ENCODE measurements around the gene LRRIQ4.

DNA sequence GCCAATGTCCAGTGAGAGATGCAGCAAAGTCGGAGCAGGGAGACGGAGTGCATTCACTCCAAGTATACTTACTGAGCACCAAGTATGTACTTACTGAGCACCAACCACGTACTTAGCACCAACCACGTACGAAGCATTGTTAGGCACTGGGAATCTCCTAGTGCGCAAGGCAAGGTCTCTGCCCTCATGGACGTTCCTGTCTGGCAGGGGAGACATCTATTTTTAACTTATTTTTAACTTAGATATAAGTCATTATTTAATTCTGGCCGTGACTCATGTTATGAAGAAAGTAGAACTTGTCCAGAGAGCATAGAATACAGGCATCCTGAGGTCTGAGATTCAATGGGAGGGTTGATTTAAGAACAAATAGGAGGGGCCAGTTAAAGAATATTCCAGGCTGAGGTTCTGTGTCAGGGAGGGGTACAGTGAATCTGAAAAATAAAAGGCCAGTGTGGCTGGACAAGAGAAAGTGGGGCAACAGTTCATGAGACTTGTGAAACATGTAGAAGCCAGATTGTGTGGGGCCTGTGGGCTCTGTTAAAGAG, 66.4 kb downstream of the LRRIQ4 start:
- TF ChIP-seq, protein P1, sequence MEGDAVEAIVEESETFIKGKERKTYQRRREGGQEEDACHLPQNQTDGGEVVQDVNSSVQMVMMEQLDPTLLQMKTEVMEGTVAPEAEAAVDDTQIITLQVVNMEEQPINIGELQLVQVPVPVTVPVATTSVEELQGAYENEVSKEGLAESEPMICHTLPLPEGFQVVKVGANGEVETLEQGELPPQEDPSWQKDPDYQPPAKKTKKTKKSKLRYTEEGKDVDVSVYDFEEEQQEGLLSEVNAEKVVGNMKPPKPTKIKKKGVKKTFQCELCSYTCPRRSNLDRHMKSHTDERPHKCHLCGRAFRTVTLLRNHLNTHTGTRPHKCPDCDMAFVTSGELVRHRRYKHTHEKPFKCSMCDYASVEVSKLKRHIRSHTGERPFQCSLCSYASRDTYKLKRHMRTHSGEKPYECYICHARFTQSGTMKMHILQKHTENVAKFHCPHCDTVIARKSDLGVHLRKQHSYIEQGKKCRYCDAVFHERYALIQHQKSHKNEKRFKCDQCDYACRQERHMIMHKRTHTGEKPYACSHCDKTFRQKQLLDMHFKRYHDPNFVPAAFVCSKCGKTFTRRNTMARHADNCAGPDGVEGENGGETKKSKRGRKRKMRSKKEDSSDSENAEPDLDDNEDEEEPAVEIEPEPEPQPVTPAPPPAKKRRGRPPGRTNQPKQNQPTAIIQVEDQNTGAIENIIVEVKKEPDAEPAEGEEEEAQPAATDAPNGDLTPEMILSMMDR (conservative IDR thresholded peaks at IDR 0.05 in 1 of 2, IDR thresholded peaks at IDR 0.05 in 1 of 2; ENCODE audit: extremely low read depth in 1 of 2, insufficient read depth in 1 of 2, low read depth in 1 of 2, low read length in 2 of 2), result no peak
- TF ChIP-seq EZH2 (IDR thresholded peaks at IDR 0.05; ENCODE audit: borderline replicate concordance, low read length), result no peak

All from mammary epithelial cell (primary cell).